ENCODE measurements around the gene AGBL2. TPM values are rescaled to one million over a fixed set of nuclear protein-coding genes. Genes with fewer than 3 reads are reported as not detected.

The AGBL2 gene
- total RNA-seq, 1 experiment from 2014 or later: not detected

GRCh38 chr11:47609675-47610074 lies 105.5 kb downstream of the AGBL2 start:
- ChIA-PET CTCF (interaction anchor here (0.7 kb wide), 1 partner anchor 38 kb away, joined by 3 read pairs; no protein-coding TSS in a partner anchor), POLR2A (no interaction called here), RAD21 (ENCODE audit: low non-redundant PET in 1 of 2, low total read pairs in 2 of 2, uncharacterized antibody in 2 of 2, unreplicated experiment in 2 of 2) (no interaction called here)
- no peaks in the 10 kb centered on the region for H3K79me2 ChIP-seq (ENCODE audit: insufficient read depth, low read length)
- H3K27me3 ChIP-seq (ENCODE audit: insufficient read depth, low read length): no peaks in the 10 kb centered on the region; the same call in 1 of the 2 replicates
- DNase-seq (ENCODE audit: low read depth, low spot score) (no peak), ATAC-seq (no peak)
- no peaks in the 10 kb centered on the region for H3K36me3 ChIP-seq (ENCODE audit: control insufficient read depth in 1 of 2, insufficient read depth in 2 of 2, low read length in 2 of 2)
- BruUV-seq (replicated peaks): no TSS peak
- H3K4me2 ChIP-seq (ENCODE audit: low read length): no peak overlapping the region
- no peak overlapping the region for H3K4me3 ChIP-seq (replicated peaks in 1 of 2; ENCODE audit: low read depth in 1 of 2, low read length in 2 of 2)
- TF ChIP-seq POLR2A (IDR thresholded peaks at IDR 0.05; ENCODE audit: borderline replicate concordance, extremely low read depth, insufficient read depth, insufficient read length): no peak
- no peak for TF ChIP-seq CEBPB (IDR thresholded peaks at IDR 0.05; ENCODE audit: low read depth)
- TF ChIP-seq FOSL1 (IDR thresholded peaks at IDR 0.05; ENCODE audit: low read depth): no peak
- no peak for TF ChIP-seq CTCF (IDR thresholded peaks at IDR 0.05 in 2 of 3, conservative IDR thresholded peaks at IDR 0.05 in 1 of 3; ENCODE audit: borderline replicate concordance in 1 of 3, insufficient read depth in 1 of 3, low read depth in 2 of 3, low read length in 2 of 3)
- no peak for TF ChIP-seq ZNF274 (IDR thresholded peaks at IDR 0.05; ENCODE audit: low read depth, low read length)
- no peak for TF ChIP-seq EZH2phosphoT487 (IDR thresholded peaks at IDR 0.05; ENCODE audit: borderline replicate concordance)
- TF ChIP-seq MAX (IDR thresholded peaks at IDR 0.05): no peak
- H3K4me1 ChIP-seq (ENCODE audit: control insufficient read depth in 1 of 2, insufficient read depth in 2 of 2, low read length in 2 of 2): no peaks in the 10 kb centered on the region
- H4K20me1 ChIP-seq (ENCODE audit: insufficient read depth): no peaks in the 10 kb centered on the region
- no peak overlapping the region for H3K9ac ChIP-seq (ENCODE audit: low read length)
- intact Hi-C loops (cut with micrococcal nuclease): loop anchor here (10.0 kb wide), 1 partner anchor 145 kb away; no protein-coding TSS in a partner anchor
- no peaks in the 10 kb centered on the region for H3K9me2 ChIP-seq (ENCODE audit: insufficient read depth)
- no peaks in the 10 kb centered on the region for H3K9me3 ChIP-seq (ENCODE audit: control insufficient read depth in 1 of 2, insufficient read depth in 1 of 2, low read depth in 1 of 2, low read length in 2 of 2)
- no peak overlapping the region for H2AFZ ChIP-seq (ENCODE audit: low read depth, low read length, poor library complexity, severe bottlenecking)
- no peak overlapping the region for H3K27ac ChIP-seq (ENCODE audit: low read depth, low read length)

Other genes with a start within 250 kb of the AGBL2 start
- gene CELF1, start 162.2 kb downstream of the AGBL2 start, total RNA-seq (2021; ENCODE audit: unreplicated experiment): 133 TPM
- 71.6 TPM for gene PTPMT1, start 149.8 kb downstream of the AGBL2 start, total RNA-seq (2021; ENCODE audit: unreplicated experiment)
- gene KBTBD4, start 136.4 kb downstream of the AGBL2 start, total RNA-seq (2021; ENCODE audit: unreplicated experiment): 13.2 TPM
- 134 TPM for gene NDUFS3, start 136.3 kb downstream of the AGBL2 start, total RNA-seq (2021; ENCODE audit: unreplicated experiment)
- not detected for gene FAM180B, start 128.7 kb downstream of the AGBL2 start, total RNA-seq (2021; ENCODE audit: unreplicated experiment)
- gene C1QTNF4, start 121.0 kb downstream of the AGBL2 start, total RNA-seq (2021; ENCODE audit: unreplicated experiment): 0.34 TPM
- 138 TPM for gene MTCH2, start 72.8 kb downstream of the AGBL2 start, total RNA-seq (2021; ENCODE audit: unreplicated experiment)
- 88.2 TPM for gene FNBP4, start 52.0 kb upstream of the AGBL2 start, total RNA-seq (2021; ENCODE audit: unreplicated experiment)
- 53.8 TPM for gene NUP160, start 133.0 kb upstream of the AGBL2 start, total RNA-seq (2021; ENCODE audit: unreplicated experiment)